ENCODE measurements around the gene SLX4IP. TPM values are rescaled to one million over a fixed set of nuclear protein-coding genes. Genes with fewer than 3 reads are reported as not detected.

SLX4IP gene
- total RNA-seq, 1 donor from 2014 or later = 6.8 TPM

GRCh38 chr20:10658051-10658823, 223.1 kb downstream of the SLX4IP start:
- H3K27me3 Mint-ChIP-seq (ENCODE audit: unreplicated experiment) = peaks cover 4% of the 10 kb centered on the region
- H3K9me3 Mint-ChIP-seq (ENCODE audit: unreplicated experiment) = no peaks in the 10 kb centered on the region
- peaks cover 76% of the 10 kb centered on the region for H3K36me3 Mint-ChIP-seq (ENCODE audit: low read depth, unreplicated experiment)
- no peak for DNase-seq (ENCODE audit: low spot score)
- H3K4me3 Mint-ChIP-seq (ENCODE audit: unreplicated experiment) = peak overlapping the region; percentile 51
- H3K4me1 Mint-ChIP-seq (ENCODE audit: unreplicated experiment) = peaks cover 51% of the 10 kb centered on the region
- H3K27ac Mint-ChIP-seq (ENCODE audit: unreplicated experiment) = no peak overlapping the region
- no peak for TF ChIP-seq CTCF (IDR thresholded peaks at IDR 0.05; ENCODE audit: unreplicated experiment)

GRCh38 chr20:10658876-10659632, 223.9 kb downstream of the SLX4IP start:
- Mint-ChIP-seq H3K27ac (ENCODE audit: unreplicated experiment) (no peak overlapping the region), H3K4me3 (ENCODE audit: unreplicated experiment) (no peak overlapping the region), H3K9me3 (ENCODE audit: unreplicated experiment) (no peaks in the 10 kb centered on the region), H3K36me3 (ENCODE audit: low read depth, unreplicated experiment) (peaks cover 79% of the 10 kb centered on the region), H3K4me1 (ENCODE audit: unreplicated experiment) (peaks cover 51% of the 10 kb centered on the region), H3K27me3 (ENCODE audit: unreplicated experiment) (peaks cover 1% of the 10 kb centered on the region)
- TF ChIP-seq CTCF (IDR thresholded peaks at IDR 0.05; ENCODE audit: unreplicated experiment) = no peak
- no peak for DNase-seq (ENCODE audit: low spot score)

- Mint-ChIP-seq H3K27me3 (ENCODE audit: unreplicated experiment) (no peaks in the 10 kb centered on the region), H3K4me3 (ENCODE audit: unreplicated experiment) (peak overlapping the region; percentile 31), H3K4me1 (ENCODE audit: unreplicated experiment) (peaks cover 52% of the 10 kb centered on the region), H3K27ac (ENCODE audit: unreplicated experiment) (peak overlapping the region; percentile 52), H3K9me3 (ENCODE audit: unreplicated experiment) (no peaks in the 10 kb centered on the region), H3K36me3 (ENCODE audit: low read depth, unreplicated experiment) (peaks cover 80% of the 10 kb centered on the region)
- no peak for DNase-seq (ENCODE audit: low spot score)
- no peak for TF ChIP-seq CTCF (IDR thresholded peaks at IDR 0.05; ENCODE audit: unreplicated experiment)
Measured at GRCh38 chr20:10659651-10660601, 224.8 kb downstream of the SLX4IP start.

GRCh38 chr20:10660661-10661060, 225.6 kb downstream of the SLX4IP start:
- H3K4me3 Mint-ChIP-seq (ENCODE audit: unreplicated experiment) = peak overlapping the region; percentile 31
- H3K27me3 Mint-ChIP-seq (ENCODE audit: unreplicated experiment) = no peaks in the 10 kb centered on the region
- DNase-seq (ENCODE audit: low spot score) = no peak
- peaks cover 79% of the 10 kb centered on the region for H3K36me3 Mint-ChIP-seq (ENCODE audit: low read depth, unreplicated experiment)
- peaks cover 51% of the 10 kb centered on the region for H3K4me1 Mint-ChIP-seq (ENCODE audit: unreplicated experiment)
- no peaks in the 10 kb centered on the region for H3K9me3 Mint-ChIP-seq (ENCODE audit: unreplicated experiment)
- no peak for TF ChIP-seq CTCF (IDR thresholded peaks at IDR 0.05; ENCODE audit: unreplicated experiment)
- no peak overlapping the region for H3K27ac Mint-ChIP-seq (ENCODE audit: unreplicated experiment)

Data from endothelial cell (in vitro differentiated cells).